Right renal cortex interstitium (tissue), 3 donors: ENCODE results near the gene MYL5. TPM values are rescaled to one million over a fixed set of nuclear protein-coding genes. Genes with fewer than 3 reads are reported as not detected.
"Not testable (repeated sequence)": the region's sequence is repeated elsewhere in the genome, so short reads cannot be mapped to it uniquely, and the experiment has no call there.

Source experiments
- DNase-seq, 3 donors: peaks; one replicate each; pipeline ENCODE4 v3.0.0-alpha.2; 2013; ENCODE audit warnings: low read depth in 3 of 3, low spot score in 2 of 3
- polyA plus RNA-seq, 3 donors: library from polyadenylated mRNA; unstranded; fragments of 120-200 nt; gene quantifications; one replicate each; pipeline ENCODE4 v1.2.1, GENCODE V29; 2013; ENCODE audit not compliant: insufficient read length in 3 of 3

The MYL5 gene
- polyA plus RNA-seq, 3 donors: 14.1 to 19.6 (median 17.4) TPM

DNA sequence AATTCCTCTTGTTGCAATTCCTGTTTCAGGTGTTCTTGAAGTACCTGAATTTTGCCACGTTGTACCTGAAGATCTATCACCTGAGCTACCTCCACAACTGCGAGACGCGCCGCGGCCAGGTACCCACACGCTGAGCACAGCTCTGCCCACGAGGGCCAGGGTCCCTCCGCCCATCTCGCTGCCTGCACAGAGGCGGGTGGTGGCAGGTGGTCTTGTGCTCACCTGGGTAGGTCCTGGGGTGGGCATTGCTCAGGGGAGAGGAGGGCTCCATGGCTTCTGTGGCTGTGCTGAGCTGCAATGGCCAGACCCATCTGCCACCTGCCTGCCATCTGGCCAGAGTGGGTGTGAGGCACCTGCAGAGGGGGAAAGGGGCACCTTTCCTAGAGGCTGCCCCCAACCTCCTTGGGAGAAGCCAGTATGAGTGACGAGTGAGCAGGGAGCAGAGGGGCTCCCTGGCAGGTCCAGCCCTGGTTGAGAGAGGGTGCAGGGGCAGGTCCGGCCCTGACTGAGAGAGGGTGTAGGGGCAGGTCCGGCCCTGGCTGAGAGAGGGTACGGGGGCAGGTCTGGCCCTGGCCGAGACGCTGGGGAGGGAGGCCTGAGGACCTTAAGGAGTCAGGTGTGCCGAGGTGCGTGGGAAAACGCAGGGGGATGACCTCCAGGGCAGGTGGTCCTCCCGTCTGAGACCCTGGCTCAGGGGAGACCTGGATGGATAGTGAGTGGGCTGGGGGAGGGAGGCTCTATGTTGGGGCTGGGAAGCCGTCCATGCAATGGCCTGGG, 38.3 kb upstream of the MYL5 start:
- DNase-seq: no peak

DNA sequence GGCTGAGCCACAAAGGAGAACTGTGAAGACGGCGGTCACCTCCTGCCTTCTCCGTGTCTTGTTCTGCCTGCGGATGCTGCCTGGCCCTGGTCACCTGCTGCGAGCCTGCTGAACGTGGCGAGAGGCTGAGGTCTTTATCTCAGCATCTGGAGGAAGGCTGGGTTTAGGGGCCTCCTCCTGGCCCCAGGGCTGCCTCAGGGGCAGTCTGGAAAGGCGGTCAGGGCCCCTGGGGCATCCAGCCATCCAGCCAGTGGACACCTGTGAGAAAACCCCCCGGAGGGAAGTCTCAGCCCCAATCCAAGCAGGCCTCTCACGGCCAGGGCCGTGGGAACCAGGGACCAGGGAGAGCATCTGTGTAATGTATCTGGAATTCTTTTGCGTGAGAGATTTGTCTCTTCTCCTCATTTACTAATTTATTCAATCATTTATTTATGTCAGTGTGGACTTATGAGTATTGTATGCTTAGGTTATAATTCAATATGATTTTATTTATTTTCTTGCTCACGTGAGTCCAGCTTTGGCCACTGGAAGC, 37.6 kb upstream of the MYL5 start:
- DNase-seq: no peak

DNA sequence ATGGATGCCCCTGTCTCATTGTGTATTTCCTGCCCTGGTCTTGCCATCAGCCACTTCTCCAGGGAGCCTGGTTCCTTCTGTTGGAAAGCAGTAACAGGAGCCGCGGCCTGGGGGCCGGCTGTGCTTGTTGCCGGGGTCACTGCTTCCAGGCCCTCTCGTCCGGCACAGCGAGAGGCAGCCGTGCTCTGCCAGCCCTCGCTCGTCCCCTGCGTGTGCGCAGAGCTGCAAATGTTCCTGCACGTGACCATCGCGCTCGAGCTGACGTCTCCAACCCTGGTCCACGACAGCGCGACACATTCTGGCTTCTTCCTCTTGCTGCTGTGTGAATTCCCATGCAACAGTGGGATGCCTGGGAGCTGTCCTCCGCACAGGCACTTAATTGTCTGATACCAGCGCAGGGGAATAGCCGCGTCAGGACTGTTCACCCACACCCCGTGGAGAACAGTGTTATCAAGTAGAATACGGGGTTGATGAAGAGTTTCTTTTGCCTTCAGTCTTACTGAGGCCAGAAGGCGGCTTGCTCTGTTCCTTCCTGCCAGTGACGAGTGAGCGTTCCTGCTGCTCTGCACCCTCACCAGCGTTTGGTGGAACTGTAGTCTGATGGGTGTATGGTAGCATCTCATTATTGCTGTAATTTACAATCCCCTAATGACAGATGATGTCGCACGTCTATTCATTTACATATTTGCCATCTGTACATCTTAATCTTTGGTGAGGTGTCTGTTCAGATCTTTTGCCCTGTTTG, 36.6 kb upstream of the MYL5 start:
- no peak for DNase-seq

DNA sequence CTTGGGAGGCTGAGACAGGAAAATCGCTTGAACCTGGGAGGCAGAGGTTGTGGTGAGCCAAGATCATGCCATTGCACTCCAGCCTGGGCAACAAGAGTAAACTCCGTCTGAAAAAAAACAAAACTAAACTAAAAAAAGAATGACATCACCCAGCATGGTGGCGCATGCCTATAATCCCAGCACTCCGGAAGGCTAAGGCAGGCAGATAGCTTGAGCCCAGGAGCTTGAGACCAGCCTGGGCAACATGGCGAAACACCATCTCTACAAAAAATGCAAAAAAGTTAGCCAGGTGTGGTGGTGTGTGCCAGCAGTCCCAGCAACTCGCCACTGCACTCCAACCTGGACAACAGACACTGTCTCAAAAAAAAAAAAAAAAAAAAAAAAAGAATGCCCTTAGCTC, 32.0 kb upstream of the MYL5 start:
- DNase-seq: not testable (repeated sequence)

DNA sequence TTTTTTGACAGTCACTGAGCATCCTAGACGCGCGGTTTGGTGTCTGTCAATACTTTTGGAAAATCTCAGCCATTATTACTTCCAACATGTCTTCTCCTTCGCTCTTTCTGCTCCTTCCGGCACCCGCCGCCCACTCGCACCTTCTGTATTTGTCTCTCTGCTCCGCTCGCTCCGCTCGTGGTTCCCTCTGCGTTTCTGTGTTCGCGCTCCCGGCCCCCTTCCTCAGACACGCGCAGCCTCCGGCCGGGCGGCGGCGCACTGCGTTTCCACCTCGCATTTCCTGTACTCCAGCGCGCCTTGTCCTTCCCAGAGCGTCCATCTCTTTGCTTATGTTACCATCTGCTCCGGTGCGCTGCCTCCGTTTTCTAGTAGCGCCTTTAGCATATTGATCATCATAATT, 27.9 kb upstream of the MYL5 start:
- DNase-seq: no peak

DNA sequence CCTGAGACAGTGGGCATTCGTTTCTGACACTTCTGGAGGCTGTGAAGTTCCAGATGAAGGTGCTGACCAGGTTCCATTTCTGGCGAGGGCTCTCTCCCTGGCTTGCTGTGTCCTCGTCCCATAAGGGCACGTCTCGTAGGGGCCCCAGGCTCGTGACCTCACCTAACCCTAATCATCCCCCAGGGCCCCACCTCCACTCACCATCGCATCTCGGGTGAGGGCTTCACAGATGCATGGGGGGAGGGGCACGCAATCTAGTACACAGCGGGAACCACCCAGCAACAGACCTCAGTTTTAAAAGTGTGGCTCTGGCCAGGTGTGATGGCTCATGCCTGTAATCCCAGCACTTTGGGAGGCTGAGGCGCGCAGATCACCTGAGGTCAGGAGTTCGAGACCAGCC, 26.9 kb upstream of the MYL5 start:
- DNase-seq: no peak

DNA sequence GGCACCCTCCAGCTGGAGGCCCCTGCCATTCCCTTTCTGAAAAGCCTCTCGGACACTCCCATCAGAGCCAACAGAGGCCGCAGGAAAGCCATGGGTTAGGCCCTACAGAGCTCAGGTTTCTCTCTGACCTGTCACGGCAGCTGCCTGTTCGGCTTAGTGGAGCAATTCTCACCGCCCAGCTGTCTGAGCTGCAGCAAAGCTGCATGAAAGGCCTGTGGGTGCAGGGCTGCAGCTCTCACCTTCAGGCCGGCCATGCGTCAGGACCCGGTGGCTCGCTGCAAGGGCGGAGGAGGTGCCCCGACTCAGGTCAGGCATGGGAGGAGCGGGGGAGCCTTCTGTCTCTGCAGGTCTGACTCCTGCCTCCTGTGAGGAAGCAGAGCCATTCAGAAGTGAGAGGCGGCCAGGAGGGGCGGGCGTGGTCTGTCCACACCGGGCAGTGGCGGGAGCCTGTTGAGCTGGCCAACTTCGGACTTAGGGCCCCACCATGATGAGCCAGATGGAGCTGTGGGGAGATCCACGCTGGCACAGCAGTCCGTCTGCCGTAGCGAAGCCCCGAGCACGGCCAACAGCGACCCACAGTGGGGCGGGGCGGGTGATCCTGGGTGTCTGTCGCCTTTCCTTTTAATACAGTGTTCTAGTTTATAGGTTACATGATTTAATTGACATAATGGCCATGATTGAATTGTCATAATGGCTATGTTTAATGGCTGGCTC, 25.6 kb upstream of the MYL5 start:
- no peak for DNase-seq

DNA sequence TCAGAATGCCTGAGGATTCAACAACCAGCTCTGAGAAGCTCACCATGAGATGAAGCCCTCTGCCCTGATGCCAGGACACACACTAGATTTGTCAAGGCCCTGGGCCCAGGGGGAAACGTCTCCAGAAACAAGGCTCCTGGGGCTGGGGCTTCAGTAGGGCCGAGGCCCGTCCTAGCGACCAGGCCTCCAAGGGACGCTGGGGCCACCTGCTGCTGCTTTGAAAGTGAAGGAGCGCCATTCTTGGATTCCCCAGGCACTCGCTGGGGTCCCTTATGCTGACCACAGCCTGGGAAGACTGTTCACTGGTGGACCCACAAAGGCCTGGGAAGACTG, 25.1 kb upstream of the MYL5 start:
- no peak for DNase-seq

DNA sequence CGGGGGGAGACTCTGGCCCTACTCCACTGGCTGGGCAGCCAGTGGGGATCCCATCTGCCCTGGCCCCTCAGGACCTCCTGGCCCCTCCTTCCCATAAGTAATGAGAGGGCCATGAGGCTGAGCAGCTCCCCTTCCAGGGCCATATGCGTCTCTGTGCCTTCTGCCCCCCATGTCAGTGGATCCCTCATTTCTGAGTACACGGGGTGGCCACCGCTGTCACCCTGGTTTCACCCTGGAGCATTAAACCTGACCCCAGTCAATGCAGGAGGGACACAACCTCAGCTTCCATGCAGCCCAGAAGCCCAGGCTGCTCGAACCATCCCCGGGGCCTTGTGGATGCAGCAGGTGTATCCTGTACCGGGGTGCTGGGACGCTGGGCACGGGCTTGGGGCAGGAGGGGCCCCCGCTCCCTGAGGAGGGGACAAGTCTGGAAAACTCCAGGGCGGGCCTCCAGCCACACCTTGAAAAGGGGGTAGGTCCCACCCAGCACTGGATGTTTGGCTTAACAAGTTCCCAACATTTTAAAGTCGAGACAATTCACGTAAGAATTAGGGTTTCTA, 24.5 kb upstream of the MYL5 start:
- no peak for DNase-seq

DNA sequence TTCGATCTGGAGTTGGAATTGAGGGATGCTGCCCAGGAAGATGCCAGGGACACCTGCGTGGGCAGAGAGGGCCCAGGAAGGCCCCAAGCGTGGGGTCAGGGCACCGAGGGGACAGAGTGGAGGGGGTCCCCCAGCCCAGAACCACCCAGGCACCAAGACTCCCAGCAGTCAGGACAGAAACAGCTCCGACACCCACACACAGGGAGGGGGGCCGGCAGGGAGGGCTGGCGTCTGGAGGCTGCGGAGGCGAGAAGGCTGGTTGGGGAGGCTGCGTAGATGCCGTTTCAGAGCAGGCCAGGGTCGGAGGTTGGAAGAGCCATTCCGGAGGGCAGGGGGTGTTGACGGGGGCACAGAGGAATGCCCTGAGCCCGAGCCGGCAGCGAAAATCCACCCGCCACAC, 23.9 kb upstream of the MYL5 start:
- DNase-seq: no peak

DNA sequence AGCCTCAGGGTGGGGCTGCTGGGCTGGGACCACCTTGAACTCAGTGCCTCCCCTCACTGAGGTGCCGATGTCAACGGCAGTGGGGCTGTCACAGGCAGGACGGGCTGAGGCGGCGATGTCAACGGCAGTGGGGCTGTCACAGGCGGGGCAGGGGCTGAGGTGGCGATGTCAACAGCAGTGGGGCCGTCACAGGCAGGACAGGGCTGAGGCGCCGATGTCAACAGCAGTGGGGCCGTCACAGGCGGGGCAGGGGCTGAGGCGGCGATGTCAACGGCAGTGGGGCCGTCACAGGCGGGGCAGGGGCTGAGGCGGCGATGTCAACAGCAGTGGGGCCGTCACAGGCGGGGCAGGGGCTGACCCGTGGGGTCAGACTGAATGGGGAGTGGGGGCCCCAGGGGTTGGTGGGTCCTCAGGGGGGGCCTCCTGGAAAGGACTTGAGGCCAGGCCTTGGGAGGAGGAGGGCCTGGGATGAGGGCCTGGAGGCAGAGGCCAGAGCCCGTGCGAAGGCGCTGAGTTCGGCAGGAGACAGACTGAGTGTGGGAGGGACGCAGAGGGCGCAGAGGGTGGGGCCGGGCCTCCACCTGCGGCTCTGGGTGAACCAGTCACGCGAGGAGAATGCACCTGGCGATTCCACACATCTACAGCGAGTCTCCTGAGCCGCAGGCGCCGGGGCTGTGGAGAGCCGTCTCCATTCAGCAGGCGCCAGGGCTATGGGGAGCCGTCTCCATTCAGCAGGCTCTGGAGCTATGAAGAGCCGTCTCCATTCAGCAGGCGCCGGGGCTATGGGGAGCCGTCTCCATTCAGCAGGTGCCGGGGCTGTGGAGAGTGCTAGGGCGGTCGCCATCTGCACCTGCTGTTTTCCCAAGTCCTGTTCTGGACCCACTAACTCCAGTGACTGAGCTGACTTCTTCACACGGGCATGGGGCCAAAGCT, 23.1 kb upstream of the MYL5 start:
- DNase-seq: no peak

DNA sequence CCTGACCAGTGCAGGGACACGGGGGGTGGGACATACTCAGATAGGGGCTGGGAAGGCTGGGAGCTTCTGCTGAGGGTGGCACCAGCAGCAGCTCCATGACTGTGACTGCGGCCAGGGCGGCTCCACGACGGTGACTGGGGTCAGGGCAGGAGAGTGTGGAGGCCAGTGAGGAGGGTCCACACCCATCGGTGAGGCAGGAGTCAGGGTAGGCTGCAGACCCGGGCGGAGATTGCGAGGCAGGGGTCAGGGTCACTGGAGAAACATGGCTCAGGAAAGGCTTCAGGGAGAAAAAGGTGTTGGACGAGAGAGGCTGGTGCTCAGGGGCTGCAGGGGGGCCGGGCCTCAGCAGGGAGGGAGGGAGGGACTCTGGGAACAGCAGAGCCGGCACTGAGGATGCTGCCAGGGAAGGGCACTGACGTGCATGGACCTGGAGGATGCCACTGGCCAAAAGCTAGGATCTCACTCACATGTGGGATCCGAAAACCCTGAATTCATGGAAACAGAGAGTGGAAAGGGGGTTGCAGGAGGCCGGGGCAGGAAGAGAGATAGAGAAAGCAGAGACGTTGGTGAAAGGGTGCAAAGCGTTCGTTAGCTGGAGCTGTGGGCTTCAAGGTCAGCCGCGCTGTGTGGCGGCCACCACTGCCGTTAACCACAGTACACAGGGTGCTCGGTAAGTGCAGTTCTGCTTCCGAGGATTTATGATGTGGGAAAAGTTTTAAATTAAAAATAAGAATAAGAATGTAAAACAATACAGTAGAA, 22.3 kb upstream of the MYL5 start:
- no peak for DNase-seq

DNA sequence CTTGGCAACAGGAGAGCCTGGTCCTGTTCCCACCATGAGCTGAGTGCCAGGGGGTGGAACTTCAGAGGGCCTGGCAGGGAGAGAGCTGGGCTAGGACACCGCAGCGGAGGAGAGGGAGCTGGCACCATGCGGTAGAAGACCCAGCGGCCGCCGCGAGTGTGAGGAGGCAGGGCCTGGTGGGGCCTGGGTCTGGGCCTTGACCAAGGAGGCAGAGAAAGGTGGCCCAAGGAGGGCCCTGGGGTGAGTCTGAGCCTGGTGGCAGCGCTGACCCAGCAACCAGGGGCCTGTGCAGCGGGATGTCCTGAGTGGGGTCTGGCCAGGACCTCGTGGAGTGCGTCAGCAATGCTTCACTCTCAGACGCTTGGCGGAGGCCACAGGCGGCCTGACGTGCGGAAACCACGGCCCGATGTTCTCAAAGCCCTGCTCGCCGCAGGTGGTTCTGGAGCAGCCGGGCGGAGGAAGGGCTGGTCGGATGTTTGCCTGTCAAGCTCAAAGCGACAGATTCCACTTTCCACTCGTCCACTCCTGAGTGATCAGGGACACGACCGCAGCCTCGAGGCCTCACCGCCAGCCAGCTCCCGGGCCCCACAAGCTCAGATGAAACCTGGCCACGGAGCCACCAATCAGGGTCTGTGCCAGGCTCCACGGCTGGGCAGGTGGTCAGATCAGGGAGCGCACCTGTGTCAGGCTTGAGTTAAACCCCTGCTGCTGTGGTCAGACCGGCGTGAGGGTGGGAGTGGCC, 21.1 kb upstream of the MYL5 start:
- DNase-seq: no peak

DNA sequence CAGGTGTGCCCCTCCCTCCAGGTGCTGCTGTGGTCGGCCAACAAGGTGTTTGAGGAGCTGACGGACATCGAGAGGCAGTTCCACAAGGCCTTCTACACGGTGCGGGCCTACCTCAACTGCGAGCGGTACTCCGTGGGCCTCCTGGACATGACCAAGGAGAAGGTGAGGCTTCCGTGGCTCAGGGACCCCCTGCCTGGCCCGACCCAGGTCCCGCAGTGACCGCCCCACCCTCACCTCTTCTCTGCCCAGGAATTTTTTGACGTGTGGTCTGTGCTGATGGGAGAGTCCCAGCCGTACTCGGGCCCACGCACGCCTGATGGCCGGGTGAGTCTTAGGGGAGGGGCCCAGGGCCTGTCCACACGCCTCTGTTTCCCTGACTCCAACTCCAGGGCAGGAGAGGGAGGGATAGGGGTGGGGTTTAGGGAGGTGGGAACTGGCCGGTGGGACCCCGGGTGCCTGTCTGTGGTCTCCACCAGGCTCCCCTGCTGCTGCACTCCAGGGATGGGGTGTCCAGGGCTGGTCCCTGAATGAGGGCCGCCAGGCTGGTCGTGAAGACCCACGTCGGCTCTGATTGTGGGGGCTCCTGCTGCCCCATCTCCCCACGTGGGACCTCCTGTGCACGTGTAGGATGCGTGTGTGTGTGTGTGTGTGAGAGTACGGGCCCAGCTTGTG, 20.4 kb upstream of the MYL5 start:
- DNase-seq: no peak

DNA sequence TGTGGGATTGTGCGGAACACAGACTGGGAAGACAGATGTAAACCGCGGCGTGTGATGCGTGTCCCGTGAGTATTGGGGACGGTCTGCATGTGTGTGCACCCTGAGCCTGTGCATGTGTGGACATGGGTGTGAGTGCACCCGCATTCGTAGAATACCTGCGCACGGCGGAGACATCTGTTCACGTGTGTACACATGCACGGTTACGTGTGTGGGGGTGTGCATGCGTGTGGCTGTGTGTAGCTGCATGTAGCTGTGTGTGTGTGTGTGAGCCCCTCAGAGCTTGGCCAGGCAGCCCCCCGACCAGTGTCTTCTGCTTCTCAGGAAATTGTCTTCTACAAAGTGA, 19.9 kb upstream of the MYL5 start:
- DNase-seq: no peak

DNA sequence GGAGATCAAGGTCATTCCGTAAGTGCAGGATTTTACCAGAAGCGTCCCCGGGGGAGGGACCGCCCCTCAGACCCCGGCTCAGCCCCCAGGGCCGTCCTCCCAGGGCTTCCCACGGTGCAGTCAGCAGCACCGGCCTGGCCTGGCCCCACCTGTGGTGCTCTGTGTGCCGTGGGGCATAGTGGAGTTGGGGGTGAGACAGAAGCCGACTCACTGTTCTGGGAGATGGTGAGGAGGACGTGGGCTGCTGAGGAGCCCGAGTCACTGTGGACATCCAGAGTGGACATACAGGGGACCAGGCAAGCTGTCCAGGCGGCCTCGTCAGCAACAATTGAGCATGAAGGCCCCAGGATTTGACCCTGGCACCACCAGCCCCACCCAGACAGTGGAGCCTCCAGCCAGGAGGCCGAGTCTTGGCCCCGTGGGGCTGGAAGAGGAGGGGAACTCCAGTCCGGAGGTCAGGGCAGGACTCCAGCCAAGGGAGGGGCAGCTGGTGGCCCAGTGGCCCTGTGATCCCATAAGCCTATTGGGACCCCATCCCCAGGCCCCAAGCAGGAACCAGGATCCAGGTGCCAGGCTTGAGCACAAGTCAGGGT, 19.4 kb upstream of the MYL5 start:
- DNase-seq: no peak

DNA sequence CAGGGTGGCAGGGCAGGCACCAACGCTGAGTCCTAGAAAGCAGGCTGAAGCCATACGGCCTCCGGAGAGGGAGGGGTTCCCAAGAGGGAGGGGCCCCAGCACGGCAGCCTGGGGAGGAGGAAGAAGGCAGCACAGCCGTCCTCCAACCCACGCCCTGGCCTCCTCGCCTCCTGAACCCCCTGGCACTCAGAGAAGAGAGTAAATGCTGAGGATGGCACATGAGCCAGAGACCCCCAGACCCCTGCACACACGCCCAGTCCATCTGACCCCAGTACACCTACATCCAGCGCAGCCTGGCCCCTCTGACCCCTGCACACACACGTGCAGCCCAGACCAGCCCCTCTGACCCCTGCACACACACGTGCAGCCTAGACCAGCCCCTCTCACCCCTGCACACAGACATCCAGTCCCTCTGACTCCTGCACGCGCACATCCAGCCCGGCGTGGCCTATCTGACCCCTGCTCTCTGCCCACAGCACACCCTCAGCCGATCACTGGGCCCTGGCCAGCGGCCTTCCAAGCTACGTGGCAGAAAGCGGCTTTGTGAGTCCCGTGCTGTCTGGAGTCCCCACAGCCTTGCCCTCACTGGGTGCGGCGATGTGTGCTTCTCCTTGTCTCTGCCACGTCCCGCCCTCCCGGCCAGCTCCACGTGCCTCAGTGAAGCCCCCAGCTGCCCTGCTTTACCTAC, 18.7 kb upstream of the MYL5 start:
- no peak for DNase-seq
